Kidney (tissue), 14 donors: Measurements from ENCODE around the gene CDCP2. TPM values are rescaled to one million over a fixed set of nuclear protein-coding genes. Genes with fewer than 3 reads are reported as not detected.
A peak's percentile ranks its signal among the peaks of the same experiment; 100 is the strongest.

ENCODE experiments used
- DNase-seq, 5 donors: peaks; one replicate each; pipeline ENCODE4 v3.0.0-alpha.2; 2013 to 2020
- FAIRE-seq: peaks from 2 replicates; lab custom pipeline; 2012; peaks lifted over from hg19 to GRCh38; lab: Jason Lieb, UNC
- H3K27ac ChIP-seq, 2 donors: one replicate each; pipeline ENCODE4 v1.7.0; 2013; ENCODE audit warnings: low read depth in 2 of 2, low read length in 2 of 2, inconsistent platforms in 1 of 2
- H3K27me3 ChIP-seq: one replicate; pipeline ENCODE4 v1.7.1; 2013; ENCODE audit warnings: low read length, inconsistent platforms; ENCODE audit not compliant: control insufficient read depth, insufficient read depth
- H3K36me3 ChIP-seq, 3 donors: one replicate each; pipeline versions ENCODE4 v1.7.0 to v1.7.1; 2013; ENCODE audit warnings: low read length in 3 of 3, control low read depth in 1 of 3, inconsistent platforms in 1 of 3; ENCODE audit not compliant: insufficient read depth in 3 of 3, control insufficient read depth in 2 of 3
- H3K4me1 ChIP-seq, 3 donors: one replicate each; pipeline versions ENCODE4 v1.7.0 to v1.7.1; 2013; ENCODE audit warnings: low read length in 3 of 3, inconsistent platforms in 1 of 3, low read depth in 1 of 3; ENCODE audit not compliant: control insufficient read depth in 2 of 3, insufficient read depth in 2 of 3
- H3K4me3 ChIP-seq, 3 donors: one replicate each; pipeline versions ENCODE4 v1.7.0 to v1.8.1; 2013; ENCODE audit warnings: low read length in 3 of 3, control low read depth in 1 of 3, inconsistent platforms in 1 of 3
- H3K9ac ChIP-seq, 3 donors: one replicate each; pipeline versions ENCODE4 v1.7.0 to v1.7.1; 2013; ENCODE audit warnings: low read length in 3 of 3, control low read depth in 1 of 3, inconsistent platforms in 1 of 3
- H3K9me3 ChIP-seq, 3 donors: one replicate each; pipeline versions ENCODE4 v1.7.0 to v1.7.1; 2013; ENCODE audit warnings: low read length in 3 of 3, control low read depth in 1 of 3, inconsistent platforms in 1 of 3; ENCODE audit not compliant: control insufficient read depth in 2 of 3, insufficient read depth in 1 of 3
- CTCF ChIP-seq: IDR thresholded peaks from 3 replicates; pipeline ENCODE4 v1.5.1; 2012; ENCODE audit warnings: mild to moderate bottlenecking, moderate library complexity, borderline replicate concordance; ENCODE audit not compliant: insufficient read depth; ENCODE audit errors: extremely low read depth
- intact Hi-C: fragments of 100-400 bp; cut with DNase I; formaldehyde crosslinking; loops from one replicate; pipeline ENCODE4 v1.11.1; 2022
- polyA plus RNA-seq: library from polyadenylated mRNA; stranded (reverse); fragments of 350-450 nt; fragmentation: Illumina TruSeq; extraction: RNeasy Lipid Tissue Mini Kit (QIAGEN cat#74804); gene quantifications from one replicate; pipeline ENCODE4 v1.2.3, GENCODE V29; 2014; ENCODE audit warnings: low read depth, low replicate concordance; ENCODE audit not compliant: insufficient read depth
- total RNA-seq: library from RNA; stranded (reverse); fragmentation: NEBNext Ultra II Directional; extraction: Animal tissue kit (Norgen Biotek cat#: 25700); gene quantifications from one replicate; pipeline ENCODE4 v1.2.1, GENCODE V29; 2021
- donor health status: control.
- donor health status: control.
- donor health status: control.
- donor health status: control.
- donor health status: control.
- donor health status: DM: yes; HTN: yes; CAD: no.
- donor health status: Normal renal cell carcinoma (clear cell type).

CDCP2 gene
- total and polyA plus RNA-seq, 2 donors from 2014 or later, result 0.54 TPM; not detected in 1

- no peak for TF ChIP-seq CTCF
Measured at GRCh38 chr1:54135436-54136120, 17.2 kb downstream of the CDCP2 start.

DNA sequence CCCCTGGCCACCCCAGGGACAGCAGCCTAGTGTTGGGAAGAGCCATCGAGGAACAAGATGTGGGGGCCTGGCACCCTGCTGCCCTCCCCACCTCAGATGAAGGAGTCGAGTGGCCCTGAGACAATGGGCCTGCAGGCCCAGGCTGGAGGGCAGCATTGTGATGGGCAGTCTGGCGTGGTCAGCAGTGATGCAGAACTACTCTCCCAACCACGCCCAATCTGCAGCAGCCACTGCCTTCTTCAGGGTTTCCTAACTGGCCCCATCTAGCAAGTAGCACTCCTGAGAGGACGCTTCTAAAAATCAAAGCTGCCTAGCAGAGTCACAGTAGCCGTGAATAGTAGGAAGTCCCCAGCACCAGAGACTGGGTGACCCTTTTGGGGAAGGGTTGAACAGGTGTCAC, 18.5 kb downstream of the CDCP2 start:
- intact Hi-C loops, result no loop called here
- DNase-seq, result peak in 2 of 5 donors; percentile 27 to 38
- Histone ChIP-seq H3K36me3 (no peaks in the 10 kb centered on the region), H3K9ac (no peak overlapping the region), H3K4me3 (no peak overlapping the region), H3K4me1 (peaks cover 0 to 5% (median 0%) of the 10 kb centered on the region in 3 donors), H3K27me3 (no peaks in the 10 kb centered on the region), H3K27ac (no peak overlapping the region), H3K9me3 (no peaks in the 10 kb centered on the region)
- FAIRE-seq, result no peak
- no peak for TF ChIP-seq CTCF

More at GRCh38 chr1:54135436-54136120, 17.2 kb downstream of the CDCP2 start:
- no peak for FAIRE-seq
- Histone ChIP-seq H3K9me3 (no peaks in the 10 kb centered on the region), H3K27me3 (no peaks in the 10 kb centered on the region), H3K4me3 (no peak overlapping the region), H3K27ac (no peak overlapping the region), H3K4me1 (peaks cover 0 to 5% (median 0%) of the 10 kb centered on the region in 3 donors), H3K9ac (no peak overlapping the region), H3K36me3 (no peaks in the 10 kb centered on the region)
- DNase-seq, result peak in 2 of 5 donors; percentile 50 to 62
- intact Hi-C loops, result no loop called here

- Histone ChIP-seq H3K4me3 (no peak overlapping the region), H3K4me1 (peaks cover 0 to 5% (median 0%) of the 10 kb centered on the region in 3 donors), H3K27me3 (no peaks in the 10 kb centered on the region), H3K27ac (no peak overlapping the region), H3K9ac (no peak overlapping the region), H3K9me3 (no peaks in the 10 kb centered on the region), H3K36me3 (no peaks in the 10 kb centered on the region)
- no peak for TF ChIP-seq CTCF
- no peak for DNase-seq
- intact Hi-C loops, result no loop called here
- FAIRE-seq, result no peak
Measured at GRCh38 chr1:54132495-54132894, 20.3 kb downstream of the CDCP2 start.
